H1 (cell line): Measurements from ENCODE around the gene CD4. TPM values are rescaled to one million over a fixed set of nuclear protein-coding genes. Genes with fewer than 3 reads are reported as not detected.

ENCODE experiments used
- CTCF ChIA-PET: fragments of 300-600 bp; sonication (Branson Sonifier 250); formaldehyde crosslinking; loops from one replicate; lab custom pipeline; 2021; ENCODE audit not compliant: partially characterized antibody; lab: Charles Lee
- POLR2A ChIA-PET: fragments of 300-600 bp; sonication (Branson Sonifier 250); formaldehyde crosslinking; loops from one replicate; lab custom pipeline; 2021; ENCODE audit warnings: inconsistent platforms; ENCODE audit not compliant: partially characterized antibody; lab: Charles Lee
- DNase-seq, 2 experiments: peaks; one replicate each; pipeline versions ENCODE4 v3.0.0 to v3.0.0-alpha.2; 2010 to 2022; ENCODE audit warnings: low spot score in 2 of 2, low read depth in 1 of 2, mixed read lengths in 1 of 2
- FAIRE-seq: peaks from 2 replicates; lab custom pipeline; 2011; peaks lifted over from hg19 to GRCh38; lab: Jason Lieb, UNC
- H2AFZ ChIP-seq: 2 replicates; pipeline ENCODE4 v1.8.1; 2012; ENCODE audit warnings: low read length, inconsistent platforms
- H2AK5ac ChIP-seq: 2 replicates; pipeline ENCODE4 v1.6.1; 2013; ENCODE audit warnings: low read depth, low read length
- H2BK120ac ChIP-seq: replicated peaks from 2 replicates; pipeline ENCODE3; 2013; ENCODE audit warnings: low read depth, low read length, inconsistent platforms
- H2BK12ac ChIP-seq: 2 replicates; pipeline ENCODE4 v1.6.1; 2013; ENCODE audit warnings: low read depth, low read length
- H2BK15ac ChIP-seq: 2 replicates; pipeline ENCODE4 v1.6.1; 2013; ENCODE audit warnings: low read length
- H2BK20ac ChIP-seq: 2 replicates; pipeline ENCODE4 v1.6.1; 2013; ENCODE audit warnings: low read length
- H2BK5ac ChIP-seq: 2 replicates; pipeline ENCODE4 v1.6.1; 2013; ENCODE audit warnings: low read depth, low read length
- H3K14ac ChIP-seq: 2 replicates; pipeline ENCODE4 v1.6.1; 2013; ENCODE audit warnings: inconsistent platforms; ENCODE audit not compliant: insufficient read length
- H3K18ac ChIP-seq: 2 replicates; pipeline ENCODE4 v1.6.1; 2013; ENCODE audit warnings: low read length; ENCODE audit errors: extremely low read depth
- H3K23ac ChIP-seq: 2 replicates; pipeline ENCODE4 v1.6.1; 2013; ENCODE audit warnings: inconsistent platforms; ENCODE audit not compliant: insufficient read length
- H3K23me2 ChIP-seq: 2 replicates; pipeline ENCODE4 v1.6.1; 2013; ENCODE audit warnings: low read depth, low read length
- H3K27ac ChIP-seq: 2 replicates; pipeline ENCODE4 v1.6.1; 2011; ENCODE audit warnings: low read depth, low read length, inconsistent platforms
- H3K27me3 ChIP-seq, 4 experiments: replicated peaks in 1 of 4; 1 replicate in 1 of 4; 2 replicates in 3 of 4; pipeline versions ENCODE4 v1.6.1 to v1.8.1; 2011 to 2013; ENCODE audit warnings: low read length in 3 of 4, mild to moderate bottlenecking in 3 of 4, inconsistent platforms in 2 of 4, mixed read lengths in 2 of 4, moderate library complexity in 1 of 4; ENCODE audit not compliant: control insufficient read depth in 3 of 4, insufficient read depth in 3 of 4; ENCODE audit errors: extremely low read depth in 1 of 4
- H3K36me3 ChIP-seq, 4 experiments: 2 replicates each; pipeline versions ENCODE4 v1.6.1 to v1.8.1; 2011 to 2013; ENCODE audit warnings: mild to moderate bottlenecking in 4 of 4, low read length in 3 of 4, moderate library complexity in 2 of 4, control low read depth in 1 of 4, inconsistent platforms in 1 of 4; ENCODE audit not compliant: insufficient read depth in 4 of 4, control insufficient read depth in 2 of 4
- H3K4ac ChIP-seq: replicated peaks from 2 replicates; pipeline ENCODE3; 2013; ENCODE audit warnings: low read length, low read depth, mixed read lengths, inconsistent platforms; ENCODE audit not compliant: insufficient read length
- H3K4me1 ChIP-seq, 4 experiments: replicated peaks in 1 of 4; 1 replicate in 1 of 4; 2 replicates in 3 of 4; pipeline versions ENCODE4 v1.6.1 to v1.8.1; 2011 to 2013; ENCODE audit warnings: low read length in 3 of 4, inconsistent platforms in 2 of 4, mixed read lengths in 1 of 4; ENCODE audit not compliant: insufficient read depth in 4 of 4, control insufficient read depth in 3 of 4
- H3K4me2 ChIP-seq, 2 experiments: 2 replicates each; pipeline versions ENCODE4 v1.6.1 to v1.8.1; 2011 to 2013; ENCODE audit warnings: low read depth in 2 of 2, low read length in 2 of 2, control low read depth in 1 of 2, inconsistent platforms in 1 of 2, mild to moderate bottlenecking in 1 of 2; ENCODE audit not compliant: insufficient read depth in 1 of 2
- H3K4me3 ChIP-seq, 4 experiments: fragments of 200-600, 300-600 bp in 1 of 4; sonication (generic), shearing (Covaris generic), sonication (Bioruptor Twin) in 1 of 4; 2 replicates each; pipeline versions ENCODE4 v1.5.1 to v1.8.1; 2011 to 2016; ENCODE audit warnings: low read length in 4 of 4, low read depth in 3 of 4, control low read depth in 2 of 4, inconsistent platforms in 2 of 4, mild to moderate bottlenecking in 2 of 4, mixed read lengths in 1 of 4, moderate library complexity in 1 of 4; ENCODE audit not compliant: insufficient read depth in 2 of 4; ENCODE audit errors: extremely low read depth in 1 of 4
- H3K56ac ChIP-seq: replicated peaks from 2 replicates; pipeline ENCODE3; 2013; ENCODE audit warnings: low read depth, mild to moderate bottlenecking, mixed read lengths, low read length, inconsistent platforms; ENCODE audit not compliant: insufficient read length
- H3K79me1 ChIP-seq: 2 replicates; pipeline ENCODE4 v1.6.1; 2013; ENCODE audit warnings: low read depth, low read length, control low read depth
- H3K79me2 ChIP-seq, 2 experiments: 2 replicates each; pipeline versions ENCODE4 v1.6.1 to v1.8.1; 2012 to 2013; ENCODE audit warnings: low read length in 2 of 2, mild to moderate bottlenecking in 2 of 2, inconsistent platforms in 1 of 2; ENCODE audit not compliant: insufficient read depth in 2 of 2, control insufficient read depth in 1 of 2
- H3K9ac ChIP-seq, 4 experiments: replicated peaks in 1 of 4; 1 replicate in 1 of 4; 2 replicates in 3 of 4; pipeline versions ENCODE4 v1.6.1 to v1.8.1; 2011 to 2013; ENCODE audit warnings: low read depth in 3 of 4, low read length in 3 of 4, control low read depth in 2 of 4, mild to moderate bottlenecking in 2 of 4, moderate library complexity in 2 of 4, inconsistent platforms in 1 of 4; ENCODE audit errors: extremely low read depth in 1 of 4
- H3K9me3 ChIP-seq, 2 experiments: 2 replicates each; pipeline versions ENCODE4 v1.6.1 to v1.8.1; 2012 to 2013; ENCODE audit warnings: mild to moderate bottlenecking in 2 of 2, moderate library complexity in 2 of 2, control low read depth in 1 of 2, inconsistent platforms in 1 of 2, low read depth in 1 of 2, low read length in 1 of 2, mixed read lengths in 1 of 2; ENCODE audit not compliant: insufficient read depth in 2 of 2
- H4K20me1 ChIP-seq, 2 experiments: replicated peaks in 1 of 2; 2 replicates each; pipeline versions ENCODE3 to v1.8.1; 2011 to 2013; ENCODE audit warnings: inconsistent platforms in 2 of 2, low read length in 2 of 2, mild to moderate bottlenecking in 1 of 2; ENCODE audit not compliant: insufficient read depth in 2 of 2, control insufficient read depth in 1 of 2
- H4K5ac ChIP-seq: 2 replicates; pipeline ENCODE4 v1.6.1; 2013; ENCODE audit warnings: low read length, low read depth, mixed read lengths, inconsistent platforms; ENCODE audit not compliant: insufficient read length
- H4K8ac ChIP-seq: 2 replicates; pipeline ENCODE4 v1.8.0; 2013; ENCODE audit warnings: mild to moderate bottlenecking, moderate library complexity, low read length, inconsistent platforms; ENCODE audit not compliant: insufficient read depth; ENCODE audit errors: extremely low read depth
- H4K91ac ChIP-seq: replicated peaks from 2 replicates; pipeline ENCODE3; 2013; ENCODE audit warnings: low read length, mixed read lengths, inconsistent platforms; ENCODE audit not compliant: insufficient read length
- CHD1 ChIP-seq: IDR thresholded peaks from 2 replicates; pipeline ENCODE4 v1.6.1; 2012; ENCODE audit warnings: low read depth, low read length, improper control_type of control experiment
- E2F6 ChIP-seq: IDR thresholded peaks from 2 replicates; pipeline ENCODE4 v1.6.1; 2012; ENCODE audit warnings: inconsistent platforms
- FOSL1 ChIP-seq: IDR thresholded peaks from 2 replicates; pipeline ENCODE4 v1.6.1; 2011; ENCODE audit warnings: mild to moderate bottlenecking, low read depth, low read length, moderate library complexity; ENCODE audit not compliant: insufficient read depth
- RFX5 ChIP-seq: IDR thresholded peaks from 2 replicates; pipeline ENCODE4 v1.6.1; 2011; ENCODE audit warnings: low read depth, low read length, improper control_type of control experiment, borderline replicate concordance
- RNF2 ChIP-seq: fragments of 200-900, 300-1000 bp; sonication (generic); IDR thresholded peaks from 2 replicates; pipeline ENCODE4 v1.7.1; 2016; ENCODE audit warnings: borderline replicate concordance, low read depth, mild to moderate bottlenecking, antibody characterized with exemption, low read length; ENCODE audit not compliant: poor library complexity, severe bottlenecking; ENCODE audit errors: missing control alignments
- SIX5 ChIP-seq: IDR thresholded peaks from 2 replicates; pipeline ENCODE4 v1.6.1; 2011; ENCODE audit warnings: mild to moderate bottlenecking, low read depth, low read length
- SRF ChIP-seq: IDR thresholded peaks from 2 replicates; pipeline ENCODE4 v1.6.1; 2011; ENCODE audit warnings: mild to moderate bottlenecking, low read depth, low read length, moderate library complexity
- TAF1 ChIP-seq: IDR thresholded peaks from 2 replicates; pipeline ENCODE4 v1.6.1; 2011; ENCODE audit warnings: mild to moderate bottlenecking, low read depth, low read length
- TBP ChIP-seq: IDR thresholded peaks from 2 replicates; pipeline ENCODE4 v1.6.1; 2011; ENCODE audit warnings: low read depth, low read length, improper control_type of control experiment
- TCF12 ChIP-seq: IDR thresholded peaks from 2 replicates; pipeline ENCODE4 v1.6.1; 2011; ENCODE audit warnings: low read depth, mild to moderate bottlenecking, low read length
- ZNF274 ChIP-seq: IDR thresholded peaks from 2 replicates; pipeline ENCODE4 v1.7.0; 2012; ENCODE audit warnings: low read length, borderline replicate concordance; ENCODE audit errors: extremely low read depth
- WGBS, 2 experiments: shearing (Covaris generic) in 1 of 2; methylation state at CpG; one replicate each; pipeline versions ENCODE4 v1.1.6 to v1.1.7; 2013 to 2015; ENCODE audit warnings: low lambda C conversion rate in 2 of 2, mixed read lengths in 2 of 2, inconsistent platforms in 1 of 2, low coverage in 1 of 2, missing lambda C conversion rate in 1 of 2; ENCODE audit not compliant: insufficient replicate concordance in 2 of 2, insufficient coverage in 1 of 2, insufficient read length in 1 of 2; ENCODE audit errors: extremely low coverage in 1 of 2, missing lambda C conversion rate in 1 of 2; 5-methylcytosine and 5-hydroxymethylcytosine counted together
- polyA plus RNA-seq, 7 experiments: library from polyadenylated mRNA; depleted of rRNA in 3 of 7; stranded (reverse) in 5 of 7; unstranded in 2 of 7; fragments of >200 nt in 5 of 7; fragments of 200-250 nt in 2 of 7; gene quantifications; 1 replicate in 5 of 7; 2 replicates in 1 of 7; 4 replicates in 1 of 7; pipeline versions ENCODE4 v1.2.1 to v1.2.3, GENCODE V29; 2011 to 2013; ENCODE audit warnings: missing spikeins in 2 of 7, mixed read lengths in 2 of 7
- total RNA-seq: library from RNA; stranded (reverse); fragmentation: NEBNext Ultra II Directional; extraction: Animal tissue kit (Norgen Biotek cat#: 25700); gene quantifications from 2 replicates; pipeline ENCODE4 v1.2.1, GENCODE V29; 2021

The CD4 gene
- total and polyA plus RNA-seq, 2 of the 8 experiments (the other 6 are each of a cell fraction or from before 2014, with no cell fraction given), result 3.4 to 5.1 TPM

- Histone ChIP-seq H4K8ac (no peak overlapping the region), H3K56ac (no peak overlapping the region), H2BK12ac (peak overlapping the region; percentile 50; the same call in 1 of the 2 replicates), H3K4me1 (peaks cover 4 to 51% (median 30%) of the 10 kb centered on the region in 4 experiments), H3K18ac (0 out of 2 replicates have a peak overlapping the region, but pooled peaks have one; percentile 51), H2BK20ac (peak overlapping the region; percentile 69; the same call in 1 of the 2 replicates), H4K5ac (no peak overlapping the region), H3K14ac (no peak overlapping the region), H3K9me3 (peaks cover 0 to 2% of the 10 kb centered on the region in 2 experiments; a peak in 1 of 4 replicates), H2BK120ac (no peak overlapping the region), H3K4me3 (no peak overlapping the region), H3K23ac (no peak overlapping the region), H2AK5ac (peak overlapping the region; percentile 98), H4K20me1 (peaks cover 0 to 10% of the 10 kb centered on the region in 2 experiments), H3K36me3 (no peaks in the 10 kb centered on the region; a peak in 1 of 8 replicates), H2AFZ (no peak overlapping the region), H3K4me2 (peak overlapping the region; percentile 94; a peak in 1 of 4 replicates), H4K91ac (peak overlapping the region; percentile 39), H3K79me2 (no peaks in the 10 kb centered on the region), H3K9ac (no peak overlapping the region), H3K4ac (no peak overlapping the region), H3K23me2 (peaks cover 26% of the 10 kb centered on the region), H3K27ac (no peak overlapping the region), H2BK15ac (peak overlapping the region; percentile 96; the same call in 1 of the 2 replicates), H2BK5ac (peak overlapping the region; percentile 30; the same call in 1 of the 2 replicates), H3K79me1 (no peaks in the 10 kb centered on the region; the same call in 1 of the 2 replicates), H3K27me3 (peaks cover 0 to 12% (median 9%) of the 10 kb centered on the region in 4 experiments; a peak in 6 of 7 replicates)
- DNase-seq, result no peak
- POLR2A ChIA-PET, result interaction anchor here (0.6 to 27.1 kb wide), 15 partner anchors 8 to 123 kb away, joined by 3 to 388 read pairs (median 4); partner anchors contain the start of genes C12orf57, CDCA3, GNB3 and MLF2
- FAIRE-seq, result no peak
- CTCF ChIA-PET, result interaction anchor here (0.5 to 23.7 kb wide), 6 partner anchors 16 to 373 kb away, joined by 3 to 532 read pairs (median 12); partner anchors contain the start of genes CD4, LAG3, MLF2 and PTMS
- TF ChIP-seq FOSL1 (no peak), SIX5 (no peak), RFX5 (no peak), E2F6 (no peak), RNF2 (no peak), TCF12 (no peak), SRF (no peak), TAF1 (no peak), TBP (no peak), ZNF274 (no peak), CHD1 (no peak)
- WGBS, 2 experiments, result 59% methylated on average over 5 of the region's 5 CpGs; no CpG with 5 or more reads in 1 of the 2 experiments
These were observed 30.8 kb downstream of the CD4 start for GRCh38 chr12:6820166-6820565.
